Brain microvascular endothelial cell (primary cell): ENCODE results near the gene MEN1.

ENCODE experiments used
- DNase-seq: peaks from one replicate; pipeline ENCODE4 v3.0.0-alpha.2; 2020
- H3K27ac ChIP-seq: fragments of 250-450 bp; sonication (Bioruptor Pico); 2 replicates; pipeline ENCODE4 v1.5.1; 2020; ENCODE audit warnings: mild to moderate bottlenecking, moderate library complexity
- H3K27me3 ChIP-seq: fragments of 250-450 bp; sonication (Bioruptor Pico); replicated peaks from 2 replicates; pipeline ENCODE4 v1.5.1; 2020; ENCODE audit warnings: mild to moderate bottlenecking
- H3K36me3 ChIP-seq: fragments of 250-450 bp; sonication (Bioruptor Pico); replicated peaks from 2 replicates; pipeline ENCODE4 v1.5.1; 2020; ENCODE audit warnings: mild to moderate bottlenecking
- H3K4me3 ChIP-seq: 2 replicates; pipeline ENCODE4 v1.5.1; 2011; ENCODE audit warnings: low read depth, mild to moderate bottlenecking, control low read depth, low read length, moderate library complexity
- CTCF ChIP-seq: IDR thresholded peaks from 2 replicates; pipeline ENCODE4 v1.5.1; 2011; ENCODE audit warnings: low read depth, mild to moderate bottlenecking, moderate library complexity, low read length, control low read depth, inconsistent platforms; ENCODE audit errors: missing control alignments
- in situ Hi-C: cut with HindIII; loops from 2 replicates; pipeline ENCODE4 v1.10.0; 2017; ENCODE audit warnings: low sequenced_read_pairs, low pct_ligation_motif_present

MEN1 gene

GRCh38 chr11:64829536-64830251 is 19.3 kb upstream of the MEN1 start:
- DNase-seq = no peak
- no peak overlapping the region for H3K4me3 ChIP-seq
- no peaks in the 10 kb centered on the region for H3K36me3 ChIP-seq
- no peak overlapping the region for H3K27ac ChIP-seq
- in situ Hi-C loops = no loop called here
- TF ChIP-seq CTCF = no peak
- no peaks in the 10 kb centered on the region for H3K27me3 ChIP-seq

- in situ Hi-C loops = no loop called here
- Histone ChIP-seq H3K36me3 (no peaks in the 10 kb centered on the region), H3K27me3 (no peaks in the 10 kb centered on the region), H3K27ac (no peak overlapping the region), H3K4me3 (no peak overlapping the region)
- no peak for TF ChIP-seq CTCF
- no peak for DNase-seq
These were observed 17.1 kb upstream of the MEN1 start for GRCh38 chr11:64827451-64827839.

- in situ Hi-C loops = no loop called here
- H3K36me3 ChIP-seq = no peaks in the 10 kb centered on the region
- TF ChIP-seq CTCF = no peak
- no peaks in the 10 kb centered on the region for H3K27me3 ChIP-seq
- no peak overlapping the region for H3K4me3 ChIP-seq
- H3K27ac ChIP-seq = no peak overlapping the region
- no peak for DNase-seq
These were observed 16.5 kb upstream of the MEN1 start for GRCh38 chr11:64826578-64827450.

- no peak for TF ChIP-seq CTCF
- DNase-seq = no peak
- no peak overlapping the region for H3K4me3 ChIP-seq
- no peak overlapping the region for H3K27ac ChIP-seq
- H3K36me3 ChIP-seq = no peaks in the 10 kb centered on the region
- in situ Hi-C loops = no loop called here
- no peaks in the 10 kb centered on the region for H3K27me3 ChIP-seq
These were observed 15.7 kb upstream of the MEN1 start for GRCh38 chr11:64826062-64826461.

- Histone ChIP-seq H3K4me3 (no peak overlapping the region), H3K27me3 (no peaks in the 10 kb centered on the region), H3K27ac (no peak overlapping the region), H3K36me3 (no peaks in the 10 kb centered on the region)
- no peak for TF ChIP-seq CTCF
- no peak for DNase-seq
- in situ Hi-C loops = no loop called here
These were observed 13.3 kb upstream of the MEN1 start for GRCh38 chr11:64823568-64824119.
